ENCODE results near the gene POPDC2. TPM values are rescaled to one million over a fixed set of nuclear protein-coding genes. Genes with fewer than 3 reads are reported as not detected.

POPDC2 gene
- total RNA-seq, 2 experiments from 2014 or later: 2.3 to 3.1 TPM

DNA sequence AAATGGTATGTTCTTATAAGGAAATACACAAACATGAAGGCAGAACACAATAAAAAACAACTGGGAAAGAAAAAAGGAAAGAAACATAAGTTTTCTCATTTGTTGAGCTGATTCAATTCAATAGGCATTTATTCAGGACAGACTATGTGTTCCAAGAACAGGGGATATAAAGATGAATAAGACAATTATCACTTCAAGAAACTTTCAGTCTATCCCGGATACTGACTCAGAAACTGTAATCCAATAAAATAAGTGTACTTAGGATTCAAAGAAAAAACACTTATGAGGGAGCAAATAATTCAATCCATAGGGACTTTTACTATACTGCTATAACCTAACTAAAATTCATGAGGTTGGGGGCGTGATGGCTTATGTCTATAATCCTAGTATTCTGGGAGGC, 3.5 kb upstream of the POPDC2 start:
- Mint-ChIP-seq H3K4me3 (no peak overlapping the region), H3K27ac (no peak overlapping the region), H3K27me3 (no peaks in the 10 kb centered on the region), H3K4me1 (peaks cover 7% of the 10 kb centered on the region), H3K9me3 (ENCODE audit: low read depth) (no peaks in the 10 kb centered on the region), H3K36me3 (peaks cover 13% of the 10 kb centered on the region)
- CTCF ChIA-PET: interaction anchor here (1.5 kb wide), 1 partner anchor 11 kb away, joined by 7 read pairs; no protein-coding TSS in a partner anchor
- no peak for ATAC-seq
- DNase-seq: no peak

DNA sequence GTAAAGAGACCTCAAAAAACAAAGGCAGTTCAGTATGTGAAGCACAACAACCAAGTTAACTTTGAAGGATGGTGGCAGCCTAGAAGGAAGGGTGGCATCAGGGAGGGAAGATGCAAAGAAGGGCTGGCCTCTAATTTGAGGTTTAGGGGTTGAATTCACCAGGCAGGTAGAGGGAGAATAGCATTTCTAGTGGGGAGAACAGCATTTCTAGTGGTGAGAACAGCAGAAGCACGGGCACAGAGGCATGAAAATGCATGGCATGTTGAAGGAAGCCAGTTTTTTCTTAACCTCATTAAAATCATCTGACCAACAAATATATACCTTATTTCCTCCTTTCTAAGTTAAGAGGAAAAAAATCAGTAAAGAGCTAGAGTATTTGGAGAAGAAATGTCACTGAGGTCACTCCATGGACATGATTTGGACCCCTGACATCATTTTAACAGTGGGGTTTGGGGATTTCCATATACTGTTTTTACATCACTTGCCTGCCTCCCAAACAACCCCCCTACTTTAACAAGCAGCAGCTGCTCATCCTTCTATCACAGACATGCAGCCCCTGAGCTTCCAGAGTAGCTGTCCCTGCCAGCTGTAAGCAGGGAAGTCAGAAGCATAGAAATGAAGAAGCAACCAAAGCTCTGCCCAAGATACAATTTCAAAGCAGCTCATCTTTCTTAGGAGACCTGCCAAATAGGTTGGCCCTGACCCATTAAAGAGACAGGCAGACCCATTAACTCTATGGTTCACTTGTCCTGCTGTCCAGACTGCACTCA, 2.4 kb upstream of the POPDC2 start:
- Mint-ChIP-seq H3K27me3 (no peaks in the 10 kb centered on the region), H3K9me3 (ENCODE audit: low read depth) (no peaks in the 10 kb centered on the region), H3K27ac (no peak overlapping the region), H3K4me1 (peaks cover 13% of the 10 kb centered on the region), H3K36me3 (peaks cover 11% of the 10 kb centered on the region), H3K4me3 (no peak overlapping the region)
- DNase-seq: no peak
- CTCF ChIA-PET: interaction anchor here (0.6 to 1.5 kb wide), 3 partner anchors 10 to 697 kb away, joined by 5 to 7 read pairs (median 6); no protein-coding TSS in a partner anchor
- ATAC-seq: no peak

DNA sequence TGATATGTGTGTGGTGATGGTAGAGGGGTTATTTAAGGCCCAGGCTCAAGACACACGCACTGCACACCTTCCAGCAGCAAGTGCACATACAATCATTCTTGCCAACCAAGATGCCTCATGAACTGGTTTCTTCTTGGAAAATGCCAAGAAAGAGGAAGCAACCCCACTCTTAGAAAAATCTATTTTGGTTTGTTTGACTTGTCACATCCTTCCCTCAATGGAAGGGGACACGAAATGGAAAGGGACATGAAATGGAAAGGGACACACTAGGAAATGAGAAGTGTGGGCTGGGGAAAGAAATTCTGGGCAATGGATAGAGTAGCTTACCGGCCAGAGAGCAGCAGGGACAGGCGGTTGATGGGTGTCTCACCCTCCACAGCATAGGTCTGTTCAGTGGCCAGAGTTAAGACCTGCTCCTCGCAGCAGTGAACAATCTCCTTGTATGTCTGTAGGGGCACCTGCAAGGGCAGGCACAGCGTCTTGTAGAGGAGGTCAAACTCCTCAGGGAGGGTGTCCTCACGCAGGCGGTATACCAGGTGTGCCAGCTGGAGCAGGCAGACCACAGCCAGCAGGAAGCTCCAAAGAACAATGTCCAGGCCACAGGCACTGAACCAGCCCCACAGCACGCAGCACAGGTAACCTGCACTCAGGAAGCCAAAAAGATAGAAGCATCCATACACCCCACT, 640 bp downstream of the POPDC2 start:
- no peak overlapping the region for H3K4me3 Mint-ChIP-seq
- H3K27me3 Mint-ChIP-seq: no peaks in the 10 kb centered on the region
- H3K36me3 Mint-ChIP-seq: peaks cover 6% of the 10 kb centered on the region
- ATAC-seq: no peak
- no peak overlapping the region for H3K27ac Mint-ChIP-seq
- CTCF ChIA-PET: no interaction called here
- no peak for DNase-seq
- H3K9me3 Mint-ChIP-seq (ENCODE audit: low read depth): no peaks in the 10 kb centered on the region
- peaks cover 18% of the 10 kb centered on the region for H3K4me1 Mint-ChIP-seq

DNA sequence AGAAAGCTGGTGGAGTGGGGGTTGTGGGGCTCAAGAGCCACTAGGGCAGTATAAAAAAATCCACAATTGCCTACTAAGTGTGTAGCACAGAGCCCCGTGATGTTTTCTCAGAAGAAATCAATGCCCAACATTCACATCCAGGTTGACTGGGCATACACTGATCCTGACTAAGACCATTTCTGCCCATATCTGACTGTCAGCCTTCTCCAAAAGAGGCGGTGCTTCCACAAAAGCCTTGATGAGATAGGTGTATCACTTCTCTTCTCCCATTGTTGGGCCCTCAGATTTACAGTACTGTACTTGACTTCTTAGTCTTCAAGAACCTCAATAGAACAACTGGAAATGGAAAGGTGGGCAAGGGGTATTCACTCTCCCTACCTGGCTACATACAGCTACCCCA, 1.4 kb downstream of the POPDC2 start:
- H3K27me3 Mint-ChIP-seq: no peaks in the 10 kb centered on the region
- CTCF ChIA-PET: no interaction called here
- H3K27ac Mint-ChIP-seq: no peak overlapping the region
- peaks cover 5% of the 10 kb centered on the region for H3K36me3 Mint-ChIP-seq
- DNase-seq (no peak), ATAC-seq (no peak)
- no peak overlapping the region for H3K4me3 Mint-ChIP-seq
- peaks cover 16% of the 10 kb centered on the region for H3K4me1 Mint-ChIP-seq
- H3K9me3 Mint-ChIP-seq (ENCODE audit: low read depth): no peaks in the 10 kb centered on the region

DNA sequence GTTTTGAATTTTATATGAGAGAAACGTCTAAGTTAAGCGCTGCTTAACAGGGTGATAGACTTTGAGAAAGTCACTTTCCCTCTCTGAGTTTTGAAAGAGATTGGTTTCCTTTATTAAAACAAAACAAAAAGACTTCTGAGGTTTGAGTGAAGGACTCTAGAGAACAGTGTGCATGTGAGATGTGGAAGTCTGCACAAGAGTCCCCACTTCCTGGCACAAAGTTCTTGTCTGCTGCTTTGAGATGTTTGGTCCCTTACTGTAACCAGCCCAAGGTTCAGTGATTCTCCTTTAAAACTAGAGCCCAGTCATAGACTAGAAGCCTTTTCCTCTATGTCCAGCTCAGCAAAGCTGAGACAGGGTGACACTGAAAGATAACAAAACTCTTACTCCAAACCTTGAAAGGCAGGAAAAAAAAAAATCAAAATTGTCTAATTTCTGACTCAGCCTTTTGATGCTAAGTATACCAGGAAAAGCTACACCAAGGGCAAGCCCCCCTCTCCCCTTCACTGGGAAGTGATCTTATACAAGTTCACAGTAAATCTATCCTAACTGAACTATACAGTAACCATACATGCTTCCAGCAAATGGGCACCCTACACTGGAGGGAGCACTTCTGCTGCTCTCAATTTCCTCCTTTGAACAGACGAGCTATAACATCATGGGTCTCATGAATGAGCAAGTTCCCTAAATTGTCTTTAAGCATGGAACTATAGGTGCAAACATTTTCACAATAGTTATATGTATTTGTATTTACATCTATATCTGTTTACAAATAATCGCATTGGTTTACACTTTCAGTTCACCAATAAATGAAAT, 2.3 kb downstream of the POPDC2 start:
- Mint-ChIP-seq H3K27ac (peak overlapping the region; percentile 44), H3K4me3 (no peak overlapping the region), H3K36me3 (peaks cover 5% of the 10 kb centered on the region), H3K27me3 (no peaks in the 10 kb centered on the region), H3K9me3 (ENCODE audit: low read depth) (no peaks in the 10 kb centered on the region), H3K4me1 (peaks cover 19% of the 10 kb centered on the region)
- CTCF ChIA-PET: no interaction called here
- ATAC-seq: peak; percentile 45
- DNase-seq: no peak

DNA sequence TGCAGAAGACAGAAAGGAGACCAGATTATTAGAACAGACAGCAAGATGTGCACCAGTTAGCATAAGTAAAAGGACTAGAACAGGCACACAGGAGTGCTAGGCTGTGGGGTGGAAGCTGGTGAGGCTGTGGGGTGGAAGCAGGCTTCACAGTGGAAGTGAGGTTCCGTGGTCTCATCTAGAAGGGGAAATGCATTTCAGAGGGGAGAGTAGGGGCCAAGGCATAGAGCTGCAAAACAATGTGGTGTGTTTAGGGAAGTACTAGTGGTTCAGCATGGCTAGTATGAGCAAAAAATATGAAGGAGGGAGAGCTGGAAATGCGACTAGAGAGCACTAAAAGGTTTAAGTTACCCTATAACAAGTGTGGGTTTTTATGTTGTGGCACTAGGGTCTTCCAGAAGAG, 6.5 kb downstream of the POPDC2 start:
- Mint-ChIP-seq H3K36me3 (peaks cover 5% of the 10 kb centered on the region), H3K4me3 (no peak overlapping the region), H3K27me3 (no peaks in the 10 kb centered on the region), H3K27ac (no peak overlapping the region), H3K4me1 (peaks cover 17% of the 10 kb centered on the region), H3K9me3 (ENCODE audit: low read depth) (no peaks in the 10 kb centered on the region)
- ATAC-seq (no peak), DNase-seq (no peak)
- CTCF ChIA-PET: no interaction called here

DNA sequence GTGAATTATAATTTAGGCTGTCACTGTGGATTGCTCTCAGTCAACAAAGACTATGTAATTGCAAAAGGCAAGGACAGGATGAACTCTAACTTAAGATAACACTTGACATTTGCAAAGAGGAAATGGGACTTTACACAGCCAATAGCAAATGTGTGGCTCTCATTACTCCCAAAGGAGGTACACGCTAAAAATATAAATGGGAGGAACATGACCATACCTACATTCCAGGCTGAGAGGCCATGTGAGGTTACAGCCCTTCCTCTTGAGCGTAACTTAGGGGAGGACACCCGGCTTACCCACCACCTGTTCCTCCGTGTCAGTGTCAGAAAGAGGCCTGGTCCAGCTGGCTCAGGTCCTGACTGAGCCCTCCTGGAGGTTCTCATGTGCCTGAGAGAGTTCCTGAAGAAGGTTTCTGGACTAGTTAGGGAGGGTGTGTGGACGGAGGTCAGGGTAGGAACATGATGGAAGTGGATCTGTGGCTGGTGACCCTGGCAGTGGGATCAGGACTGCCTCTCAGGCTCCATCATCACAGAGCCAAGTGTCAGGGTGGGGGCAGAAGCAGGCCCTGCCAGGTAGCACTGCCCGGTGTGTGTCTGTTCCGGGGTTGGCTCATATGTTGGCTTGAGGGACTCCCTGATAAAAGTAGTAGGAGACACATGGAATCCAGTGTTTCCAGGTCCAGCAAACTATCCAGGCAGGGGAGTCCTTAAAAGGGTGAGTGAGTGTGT, 7.9 kb downstream of the POPDC2 start:
- CTCF ChIA-PET: no interaction called here
- no peak for DNase-seq
- Mint-ChIP-seq H3K9me3 (ENCODE audit: low read depth) (no peaks in the 10 kb centered on the region), H3K36me3 (peaks cover 5% of the 10 kb centered on the region), H3K4me3 (no peak overlapping the region), H3K27me3 (no peaks in the 10 kb centered on the region), H3K4me1 (peaks cover 7% of the 10 kb centered on the region), H3K27ac (no peak overlapping the region)
- ATAC-seq: no peak

DNA sequence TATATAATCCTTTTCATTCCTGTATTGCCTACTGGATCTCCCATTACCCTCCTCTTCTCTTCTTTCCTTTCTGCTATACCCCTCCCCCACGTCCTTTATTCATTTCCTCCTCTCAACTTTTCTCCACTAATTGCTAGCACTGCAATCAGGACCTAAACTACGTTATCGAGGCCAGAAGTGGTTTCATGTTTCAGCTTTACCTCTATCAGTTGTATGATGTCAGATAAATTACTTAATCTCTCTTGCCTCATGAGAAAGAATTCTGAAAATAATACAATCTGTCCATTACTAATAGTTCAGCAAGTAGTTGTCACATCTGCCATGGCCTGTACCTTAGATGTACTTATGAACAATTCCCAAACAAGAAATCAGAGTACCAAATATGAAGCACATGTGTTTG, 10.6 kb downstream of the POPDC2 start:
- CTCF ChIA-PET: interaction anchor here (0.9 kb wide), 1 partner anchor 9 kb away, joined by 4 read pairs; no protein-coding TSS in a partner anchor
- peaks cover 4% of the 10 kb centered on the region for H3K4me1 Mint-ChIP-seq

DNA sequence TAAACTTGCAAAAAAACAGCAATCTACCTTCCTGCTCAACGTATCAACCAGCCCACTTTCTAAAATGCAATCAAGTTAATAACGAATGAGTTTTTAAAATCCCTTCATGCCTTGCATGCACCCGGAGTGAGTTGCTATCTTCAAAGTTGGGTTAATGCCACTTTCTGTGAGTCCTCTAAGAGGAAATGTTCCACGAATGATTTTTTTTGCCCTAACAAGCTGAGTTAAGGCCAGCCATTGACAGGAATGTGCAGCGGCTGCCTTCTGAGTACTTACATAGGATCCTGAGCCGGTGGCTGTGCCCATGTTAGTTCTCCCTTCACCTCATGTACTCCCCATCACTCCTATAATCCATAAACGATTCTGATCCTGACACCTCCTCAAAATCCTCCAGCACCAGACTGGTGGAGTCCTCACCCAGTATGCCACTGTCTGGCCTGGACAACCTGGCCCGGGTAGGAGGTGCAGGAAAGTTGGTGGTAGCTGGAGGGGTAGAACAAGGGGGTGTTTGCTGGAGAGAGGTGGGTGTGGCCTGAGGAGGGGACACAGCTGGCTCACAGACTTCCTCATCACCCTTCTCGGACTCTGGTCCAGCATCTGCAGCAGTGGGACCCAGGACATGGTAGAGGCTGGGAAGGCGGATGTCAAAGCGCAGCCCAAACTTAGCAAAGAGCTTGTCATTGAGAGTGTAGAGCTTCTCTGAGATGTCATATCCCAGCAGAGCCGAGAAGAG, 12.4 kb downstream of the POPDC2 start:
- peaks cover 2% of the 10 kb centered on the region for H3K4me1 Mint-ChIP-seq

More for the DNA sequence above, 10.6 kb downstream of the POPDC2 start:
- Mint-ChIP-seq H3K4me3 (no peak overlapping the region), H3K27me3 (no peaks in the 10 kb centered on the region), H3K36me3 (peaks cover 3% of the 10 kb centered on the region), H3K27ac (no peak overlapping the region), H3K9me3 (ENCODE audit: low read depth) (no peaks in the 10 kb centered on the region)
- DNase-seq (no peak), ATAC-seq (no peak)

DNA sequence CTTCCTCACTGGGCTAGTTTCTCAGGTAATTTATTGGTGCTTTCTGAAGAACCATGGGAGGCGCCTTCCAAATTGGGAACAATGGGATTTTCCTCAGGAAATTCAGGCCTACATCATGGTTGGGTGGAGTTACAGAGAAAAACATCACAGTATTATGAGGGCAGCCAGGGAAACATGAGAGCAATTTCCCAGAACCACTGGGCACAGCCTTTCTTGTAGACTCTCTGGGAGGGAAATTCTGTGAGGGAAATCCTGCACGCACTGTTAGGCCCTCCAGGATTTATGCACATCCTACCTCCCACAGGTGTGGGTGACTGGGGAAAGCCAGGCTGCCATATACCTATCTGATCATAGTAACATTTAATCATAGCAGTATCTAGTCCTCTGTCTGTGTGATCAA, 13.2 kb downstream of the POPDC2 start:
- Mint-ChIP-seq H3K27ac (no peak overlapping the region), H3K36me3 (peaks cover 3% of the 10 kb centered on the region), H3K4me1 (peaks cover 6% of the 10 kb centered on the region), H3K9me3 (ENCODE audit: low read depth) (no peaks in the 10 kb centered on the region), H3K4me3 (no peak overlapping the region), H3K27me3 (no peaks in the 10 kb centered on the region)
- ATAC-seq (no peak), DNase-seq (no peak)
- CTCF ChIA-PET: no interaction called here

More for the DNA sequence above, 12.4 kb downstream of the POPDC2 start:
- Mint-ChIP-seq H3K27me3 (no peaks in the 10 kb centered on the region), H3K4me3 (no peak overlapping the region), H3K27ac (no peak overlapping the region), H3K36me3 (peaks cover 3% of the 10 kb centered on the region), H3K9me3 (ENCODE audit: low read depth) (no peaks in the 10 kb centered on the region)
- DNase-seq (no peak), ATAC-seq (no peak)
- CTCF ChIA-PET: interaction anchor here (0.8 kb wide), 1 partner anchor 15 kb away, joined by 3 read pairs; no protein-coding TSS in a partner anchor

DNA sequence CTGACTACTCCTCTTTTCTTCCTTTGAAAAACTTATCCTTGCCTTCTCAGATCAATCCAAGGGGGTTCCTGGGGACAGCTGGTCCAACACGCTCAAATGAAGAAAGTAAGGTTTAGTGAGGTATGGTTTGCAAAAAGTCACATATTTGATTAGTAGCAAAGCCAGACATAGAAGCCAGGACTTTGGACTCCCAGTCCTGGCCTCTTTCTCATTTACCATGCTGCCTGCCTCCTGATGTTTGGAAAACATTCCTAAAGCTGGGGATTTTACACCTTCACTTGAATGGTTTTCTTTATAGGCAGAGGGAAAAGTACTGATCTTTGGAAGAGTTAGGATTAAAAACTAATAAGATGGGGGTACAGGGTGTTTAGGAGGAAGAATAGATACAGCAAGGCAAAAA, 14.6 kb downstream of the POPDC2 start:
- peaks cover 8% of the 10 kb centered on the region for H3K4me1 Mint-ChIP-seq
- H3K27ac Mint-ChIP-seq: no peak overlapping the region
- ATAC-seq (no peak), DNase-seq (no peak)
- H3K36me3 Mint-ChIP-seq: peaks cover 8% of the 10 kb centered on the region
- CTCF ChIA-PET: no interaction called here
- H3K27me3 Mint-ChIP-seq: no peaks in the 10 kb centered on the region
- no peaks in the 10 kb centered on the region for H3K9me3 Mint-ChIP-seq (ENCODE audit: low read depth)
- H3K4me3 Mint-ChIP-seq: no peak overlapping the region

DNA sequence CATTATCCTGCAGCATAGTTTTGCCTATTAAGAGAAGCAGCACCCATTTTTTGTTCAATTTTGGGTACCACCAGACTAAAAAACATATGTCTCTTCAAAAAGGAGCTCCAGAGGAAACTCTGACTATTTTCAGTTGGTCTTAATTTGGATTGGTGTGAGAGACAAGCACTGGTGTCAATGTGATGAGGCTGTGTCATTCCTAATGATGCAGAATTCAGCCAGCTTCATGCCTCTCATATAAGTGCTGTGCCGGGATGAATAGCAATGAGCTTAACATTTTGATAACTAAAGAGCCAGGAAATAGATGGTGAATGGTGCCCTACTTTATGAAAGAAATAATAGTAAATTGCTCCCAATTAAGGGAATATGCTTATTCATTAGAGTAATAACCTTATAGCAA, 15.9 kb downstream of the POPDC2 start:
- H3K4me3 Mint-ChIP-seq: no peak overlapping the region
- ATAC-seq: no peak
- H3K36me3 Mint-ChIP-seq: peaks cover 16% of the 10 kb centered on the region
- CTCF ChIA-PET: no interaction called here
- no peaks in the 10 kb centered on the region for H3K27me3 Mint-ChIP-seq
- DNase-seq: no peak
- H3K4me1 Mint-ChIP-seq: peaks cover 17% of the 10 kb centered on the region
- no peaks in the 10 kb centered on the region for H3K9me3 Mint-ChIP-seq (ENCODE audit: low read depth)
- H3K27ac Mint-ChIP-seq: no peak overlapping the region
